Measurements from ENCODE around the gene FAM228B. TPM values are rescaled to one million over a fixed set of nuclear protein-coding genes. Genes with fewer than 3 reads are reported as not detected.

Gene FAM228B
- total RNA-seq, 1 donor from 2014 or later = 18.9 TPM

DNA sequence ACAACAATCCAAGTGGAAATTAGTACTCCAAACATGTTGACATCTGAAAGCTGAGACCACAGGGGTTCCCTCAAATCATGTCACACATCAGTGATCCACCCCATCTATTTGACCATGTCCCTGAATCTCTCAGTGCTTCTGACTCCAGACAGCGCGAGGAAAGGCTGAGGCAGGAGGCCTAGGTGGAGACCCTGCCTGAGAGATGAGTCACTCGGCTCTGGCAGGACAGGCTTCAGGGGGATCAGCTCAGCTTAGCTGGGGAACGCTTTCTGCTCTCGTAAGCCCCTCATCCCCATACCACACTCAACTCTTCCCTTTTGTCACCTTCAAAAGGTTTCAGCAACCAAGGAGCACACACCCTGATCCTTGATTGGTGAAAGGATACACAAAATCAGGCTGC is 45.8 kb downstream of the FAM228B start:
- TF ChIP-seq, protein P1, sequence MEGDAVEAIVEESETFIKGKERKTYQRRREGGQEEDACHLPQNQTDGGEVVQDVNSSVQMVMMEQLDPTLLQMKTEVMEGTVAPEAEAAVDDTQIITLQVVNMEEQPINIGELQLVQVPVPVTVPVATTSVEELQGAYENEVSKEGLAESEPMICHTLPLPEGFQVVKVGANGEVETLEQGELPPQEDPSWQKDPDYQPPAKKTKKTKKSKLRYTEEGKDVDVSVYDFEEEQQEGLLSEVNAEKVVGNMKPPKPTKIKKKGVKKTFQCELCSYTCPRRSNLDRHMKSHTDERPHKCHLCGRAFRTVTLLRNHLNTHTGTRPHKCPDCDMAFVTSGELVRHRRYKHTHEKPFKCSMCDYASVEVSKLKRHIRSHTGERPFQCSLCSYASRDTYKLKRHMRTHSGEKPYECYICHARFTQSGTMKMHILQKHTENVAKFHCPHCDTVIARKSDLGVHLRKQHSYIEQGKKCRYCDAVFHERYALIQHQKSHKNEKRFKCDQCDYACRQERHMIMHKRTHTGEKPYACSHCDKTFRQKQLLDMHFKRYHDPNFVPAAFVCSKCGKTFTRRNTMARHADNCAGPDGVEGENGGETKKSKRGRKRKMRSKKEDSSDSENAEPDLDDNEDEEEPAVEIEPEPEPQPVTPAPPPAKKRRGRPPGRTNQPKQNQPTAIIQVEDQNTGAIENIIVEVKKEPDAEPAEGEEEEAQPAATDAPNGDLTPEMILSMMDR (IDR thresholded peaks at IDR 0.05; ENCODE audit: partially characterized antibody, unreplicated experiment) = no peak
- DNase-seq = no peak
- H3K4me1 Mint-ChIP-seq (ENCODE audit: low read depth, unreplicated experiment) = peaks cover 4% of the 10 kb centered on the region
- peaks cover 2% of the 10 kb centered on the region for H3K27me3 Mint-ChIP-seq (ENCODE audit: unreplicated experiment)
- no peak overlapping the region for H3K27ac Mint-ChIP-seq (ENCODE audit: unreplicated experiment)
- peaks cover 10% of the 10 kb centered on the region for H3K36me3 Mint-ChIP-seq (ENCODE audit: unreplicated experiment)
- H3K9me3 Mint-ChIP-seq (ENCODE audit: unreplicated experiment) = no peaks in the 10 kb centered on the region
- no peak overlapping the region for H3K4me3 Mint-ChIP-seq (ENCODE audit: unreplicated experiment)

DNA sequence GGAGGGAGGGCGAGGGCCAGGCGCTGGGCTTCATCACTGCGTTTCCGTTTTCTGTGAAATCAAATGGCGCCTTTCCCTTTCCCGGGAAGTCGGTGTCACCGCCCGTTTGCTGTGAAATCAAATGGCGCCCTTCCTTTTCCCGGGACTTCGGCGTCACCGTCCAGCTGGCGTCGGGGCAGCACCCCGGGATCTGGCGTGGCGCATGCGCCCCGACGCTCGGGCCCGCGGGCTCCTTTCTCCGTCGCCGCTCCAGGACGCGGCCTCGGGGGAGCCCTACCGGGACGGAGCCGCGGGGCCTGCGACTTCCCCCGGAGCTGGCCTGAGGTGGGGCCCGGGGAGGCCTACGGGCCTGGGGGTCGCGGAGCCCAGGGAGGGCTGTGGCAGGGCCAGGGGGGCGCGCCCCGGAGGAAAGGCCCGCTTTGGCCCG is 51.6 kb downstream of the FAM228B start, which contains the start of gene FAM228A:
TSS of gene FAM228A (plus strand) at position 203 of the 427 bp plus-strand sequence. CDS start 428 bp downstream, outside the sequence.
- no peak within 1 kb of the TSS for H3K27ac Mint-ChIP-seq (ENCODE audit: unreplicated experiment)
- H3K36me3 Mint-ChIP-seq (ENCODE audit: unreplicated experiment) = peaks cover 4% of the 10 kb centered on the region
- no peak for DNase-seq
- no peaks in the 10 kb centered on the region for H3K4me1 Mint-ChIP-seq (ENCODE audit: low read depth, unreplicated experiment)
- H3K9me3 Mint-ChIP-seq (ENCODE audit: unreplicated experiment) = no peaks in the 10 kb centered on the region
- H3K4me3 Mint-ChIP-seq (ENCODE audit: unreplicated experiment) = no peak within 1 kb of the TSS
- H3K27me3 Mint-ChIP-seq (ENCODE audit: unreplicated experiment) = peaks cover 2% of the 10 kb centered on the region
- TF ChIP-seq, protein P1 (IDR thresholded peaks at IDR 0.05; ENCODE audit: partially characterized antibody, unreplicated experiment) = no peak

DNA sequence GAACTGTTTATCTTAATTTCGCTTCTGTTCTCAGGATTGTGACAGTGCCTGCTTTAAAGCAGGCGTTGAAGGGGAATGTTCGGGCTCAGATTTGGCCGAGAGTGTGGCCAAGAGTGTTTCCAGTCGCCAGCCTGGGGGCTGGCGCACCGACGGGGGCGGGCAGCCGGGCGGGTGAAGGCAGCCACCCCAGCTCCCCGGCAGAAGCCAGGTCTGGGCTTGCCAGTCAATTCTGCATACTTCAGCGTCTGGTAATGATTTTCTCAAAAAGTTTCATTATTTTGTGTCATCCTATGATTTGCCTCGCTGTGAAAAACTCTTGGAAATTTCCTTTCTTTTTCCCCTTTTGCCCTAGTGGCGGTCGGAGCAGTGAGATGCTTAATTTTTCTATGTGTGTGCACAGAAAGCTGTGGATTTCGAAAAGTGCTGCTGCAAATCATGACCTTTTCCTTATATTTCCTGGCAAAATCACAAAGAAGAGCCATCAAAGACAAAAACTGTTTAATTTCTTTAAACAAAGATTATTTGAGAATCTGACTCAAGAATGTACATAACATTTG is 52.4 kb downstream of the FAM228B start:
- Mint-ChIP-seq H3K9me3 (ENCODE audit: unreplicated experiment) (no peaks in the 10 kb centered on the region), H3K4me3 (ENCODE audit: unreplicated experiment) (no peak overlapping the region), H3K27ac (ENCODE audit: unreplicated experiment) (no peak overlapping the region), H3K27me3 (ENCODE audit: unreplicated experiment) (peaks cover 2% of the 10 kb centered on the region), H3K4me1 (ENCODE audit: low read depth, unreplicated experiment) (no peaks in the 10 kb centered on the region), H3K36me3 (ENCODE audit: unreplicated experiment) (peaks cover 4% of the 10 kb centered on the region)
- TF ChIP-seq, protein P1 (IDR thresholded peaks at IDR 0.05; ENCODE audit: partially characterized antibody, unreplicated experiment) = peak; percentile 7
- no peak for DNase-seq

DNA sequence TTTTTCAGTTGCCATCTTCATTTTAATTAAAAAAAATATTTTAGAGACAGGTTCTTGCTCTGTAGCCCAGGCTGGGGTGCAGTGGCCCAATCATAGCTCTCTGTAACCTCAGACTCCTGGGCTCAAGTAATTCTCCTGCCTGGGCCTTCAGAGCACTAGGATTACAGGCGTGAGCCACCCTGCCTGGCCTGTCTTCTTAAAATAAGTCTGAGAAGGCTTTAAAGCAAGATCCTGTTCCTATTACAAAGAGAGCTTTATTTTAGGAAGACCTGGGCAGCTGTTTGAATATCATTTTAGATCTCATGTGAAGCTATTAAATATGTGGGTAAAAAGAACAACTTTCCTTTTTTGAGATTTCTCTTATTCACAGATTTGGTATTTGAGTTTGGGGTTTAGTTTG is 53.1 kb downstream of the FAM228B start:
- no peak overlapping the region for H3K4me3 Mint-ChIP-seq (ENCODE audit: unreplicated experiment)
- TF ChIP-seq, protein P1 (IDR thresholded peaks at IDR 0.05; ENCODE audit: partially characterized antibody, unreplicated experiment) = no peak

DNA sequence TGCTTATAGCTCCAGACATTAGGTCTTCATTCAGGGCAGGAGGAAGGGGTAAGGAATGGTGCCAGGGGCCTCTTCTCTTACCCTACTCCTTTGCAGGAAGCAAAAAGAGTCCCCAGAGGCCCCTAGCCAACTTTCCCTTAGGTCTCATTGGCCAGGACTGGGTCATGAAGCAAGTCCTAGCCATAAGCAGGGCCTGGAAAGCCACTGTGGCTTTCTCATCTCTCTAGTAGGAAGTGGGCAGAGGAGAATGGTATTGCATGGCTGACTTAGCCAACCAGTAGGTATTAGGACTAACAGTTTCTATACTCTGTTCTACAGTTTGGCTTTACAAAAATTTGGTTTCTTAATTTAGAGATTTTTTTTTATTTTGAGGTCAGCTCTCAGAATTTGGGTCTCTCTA is 56.4 kb downstream of the FAM228B start:
- TF ChIP-seq, protein P1 (IDR thresholded peaks at IDR 0.05; ENCODE audit: partially characterized antibody, unreplicated experiment) = no peak
- no peak for DNase-seq
- Mint-ChIP-seq H3K27me3 (ENCODE audit: unreplicated experiment) (peaks cover 5% of the 10 kb centered on the region), H3K27ac (ENCODE audit: unreplicated experiment) (no peak overlapping the region), H3K9me3 (ENCODE audit: unreplicated experiment) (no peaks in the 10 kb centered on the region), H3K4me3 (ENCODE audit: unreplicated experiment) (no peak overlapping the region), H3K36me3 (ENCODE audit: unreplicated experiment) (no peaks in the 10 kb centered on the region), H3K4me1 (ENCODE audit: low read depth, unreplicated experiment) (peaks cover 2% of the 10 kb centered on the region)

More for the DNA sequence above, 53.1 kb downstream of the FAM228B start:
- Mint-ChIP-seq H3K27ac (ENCODE audit: unreplicated experiment) (no peak overlapping the region), H3K9me3 (ENCODE audit: unreplicated experiment) (no peaks in the 10 kb centered on the region), H3K27me3 (ENCODE audit: unreplicated experiment) (peaks cover 2% of the 10 kb centered on the region), H3K4me1 (ENCODE audit: low read depth, unreplicated experiment) (no peaks in the 10 kb centered on the region), H3K36me3 (ENCODE audit: unreplicated experiment) (peaks cover 4% of the 10 kb centered on the region)
- no peak for DNase-seq
